PC-3 (cell line): ENCODE results near the gene KCNT1. TPM values are rescaled to one million over a fixed set of nuclear protein-coding genes. Genes with fewer than 3 reads are reported as not detected.

Experiments
- ATAC-seq: fragments of 200-7000 bp; cut with Tn5 transposase; 2 replicates; pipeline ENCODE4 v1.9.1; 2020; ENCODE audit warnings: mild to moderate bottlenecking, moderate library complexity
- BruUV-seq: library from RNA; stranded (reverse); fragments of 400-500 nt; replicated peaks from 2 replicates; lab custom pipeline; 2021; lab: Mats Ljungman, UMichigan
- CTCF ChIA-PET: fragments of 300-600 bp; sonication (Branson Sonifier 250); formaldehyde crosslinking; loops from one replicate; lab custom pipeline; 2022; ENCODE audit warnings: antibody characterized with exemption; lab: Charles Lee
- POLR2A ChIA-PET: fragments of 300-600 bp; sonication (Branson Sonifier 250); formaldehyde crosslinking; loops from one replicate; lab custom pipeline; 2022; ENCODE audit warnings: antibody characterized with exemption; ENCODE audit not compliant: unreplicated experiment; lab: Charles Lee
- DNase-seq: peaks from one replicate; pipeline ENCODE4 v3.0.0-alpha.2; 2015
- H2AFZ ChIP-seq: fragments of 300-600 bp; sonication (generic); 2 replicates; pipeline ENCODE4 v1.6.0; 2016; ENCODE audit warnings: antibody characterized with exemption, low read length
- H3F3A ChIP-seq: fragments of 300-600 bp; sonication (generic); one replicate; pipeline ENCODE4 v1.6.0; 2017; ENCODE audit warnings: antibody characterized with exemption, low read length, control low read depth, mild to moderate bottlenecking; ENCODE audit not compliant: unreplicated experiment
- H3K27ac ChIP-seq: fragments of 300-600 bp; sonication (generic); 2 replicates; pipeline ENCODE4 v1.5.1; 2016; ENCODE audit warnings: mild to moderate bottlenecking, low read length
- H3K27me3 ChIP-seq: fragments of 300-600 bp; sonication (generic); 2 replicates; pipeline ENCODE4 v1.6.1; 2016; ENCODE audit warnings: low read length, mixed read lengths
- H3K36me3 ChIP-seq: fragments of 300-600 bp; sonication (generic); 2 replicates; pipeline ENCODE4 v1.6.1; 2016; ENCODE audit warnings: low read depth, mixed run types, low read length, mixed read lengths
- H3K4me1 ChIP-seq: fragments of 300-600 bp; sonication (generic); 2 replicates; pipeline ENCODE4 v1.5.1; 2016; ENCODE audit warnings: low read length; ENCODE audit not compliant: insufficient read depth
- H3K4me2 ChIP-seq: fragments of 300-600 bp; sonication (generic); 2 replicates; pipeline ENCODE4 v1.6.0; 2016; ENCODE audit warnings: low read length
- H3K4me3 ChIP-seq: fragments of 300-600 bp; sonication (generic); 2 replicates; pipeline ENCODE4 v1.5.1; 2016; ENCODE audit warnings: mild to moderate bottlenecking, low read length, mixed read lengths
- H3K79me2 ChIP-seq: fragments of 300-600 bp; sonication (generic); 2 replicates; pipeline ENCODE4 v1.6.1; 2017; ENCODE audit warnings: low read length, mixed read lengths
- H3K9ac ChIP-seq: fragments of 300-600 bp; sonication (generic); 2 replicates; pipeline ENCODE4 v1.6.0; 2016; ENCODE audit warnings: mild to moderate bottlenecking, low read length
- H3K9me2 ChIP-seq: fragments of 300-600 bp; sonication (generic); replicated peaks from 2 replicates; pipeline ENCODE4 v1.6.1; 2016; ENCODE audit warnings: mixed run types, low read length, mixed read lengths
- H3K9me3 ChIP-seq: fragments of 300-600 bp; sonication (generic); 2 replicates; pipeline ENCODE4 v1.6.1; 2016; ENCODE audit warnings: low read length, mixed read lengths
- H4K20me1 ChIP-seq: fragments of 300-600 bp; sonication (generic); 2 replicates; pipeline ENCODE4 v1.6.1; 2016; ENCODE audit warnings: low read length, mixed read lengths
- EZH2 ChIP-seq: fragments of 300-600 bp; sonication (generic); IDR thresholded peaks from one replicate; pipeline ENCODE4 v1.6.1; 2017; ENCODE audit warnings: antibody characterized with exemption, mild to moderate bottlenecking, low read length; ENCODE audit not compliant: unreplicated experiment
- EZH2phosphoT487 ChIP-seq: fragments of 300-600 bp; sonication (generic); IDR thresholded peaks from 2 replicates; pipeline ENCODE4 v1.6.1; 2018; ENCODE audit warnings: mild to moderate bottlenecking, antibody characterized with exemption, low read length, borderline replicate concordance
- intact Hi-C: fragments of 100-400 bp; cut with micrococcal nuclease; formaldehyde crosslinking; loops from 2 replicates; pipeline ENCODE4 v1.9.0; 2023
- total RNA-seq: library from RNA; depleted of rRNA; stranded (reverse); fragments of >200 nt; gene quantifications from 2 replicates; pipeline ENCODE4 v1.2.3, GENCODE V29; 2014
- TF ChIP-seq, protein P1 (sequence below): fragments of 300-600 bp; sonication (generic); conservative IDR thresholded peaks from 2 replicates; pipeline ENCODE4 v1.5.1; 2017; ENCODE audit warnings: antibody characterized with exemption, low read depth, mild to moderate bottlenecking, low read length

The KCNT1 gene
- total RNA-seq, 1 experiment from 2014 or later, result not detected

DNA sequence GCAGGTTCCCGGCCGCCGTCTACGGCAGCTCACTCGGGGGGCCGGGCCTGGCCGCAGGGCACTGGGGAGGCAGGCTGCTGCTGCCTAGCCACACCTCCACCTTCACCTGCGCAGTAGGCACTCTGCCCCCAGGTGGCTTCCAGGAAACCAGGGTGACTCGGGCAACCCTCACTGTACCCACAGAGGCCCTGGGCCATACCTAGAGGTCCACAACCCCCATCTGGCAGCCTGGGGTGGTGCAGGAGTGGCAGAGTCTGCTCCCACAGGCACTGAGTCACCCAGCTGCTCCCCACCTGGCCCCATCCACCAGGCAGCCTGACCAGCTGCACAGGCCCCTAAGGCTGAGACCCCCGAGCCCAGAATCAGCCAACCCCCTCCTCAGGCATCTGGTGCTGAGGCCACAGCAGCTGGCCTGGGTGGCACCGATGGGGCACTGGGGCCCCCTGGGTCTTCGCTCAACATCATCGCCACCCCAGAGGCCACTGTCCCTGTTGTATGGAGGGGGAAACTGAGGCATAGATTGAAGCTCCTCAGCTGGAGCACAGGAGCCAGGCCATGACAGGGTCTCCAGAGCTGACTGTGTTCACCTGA is 70.2 kb downstream of the KCNT1 start:
- no peak overlapping the region for H2AFZ ChIP-seq
- no peak overlapping the region for H3K4me2 ChIP-seq
- no peaks in the 10 kb centered on the region for H3F3A ChIP-seq
- H3K27me3 ChIP-seq, result no peaks in the 10 kb centered on the region
- TF ChIP-seq, protein P1, sequence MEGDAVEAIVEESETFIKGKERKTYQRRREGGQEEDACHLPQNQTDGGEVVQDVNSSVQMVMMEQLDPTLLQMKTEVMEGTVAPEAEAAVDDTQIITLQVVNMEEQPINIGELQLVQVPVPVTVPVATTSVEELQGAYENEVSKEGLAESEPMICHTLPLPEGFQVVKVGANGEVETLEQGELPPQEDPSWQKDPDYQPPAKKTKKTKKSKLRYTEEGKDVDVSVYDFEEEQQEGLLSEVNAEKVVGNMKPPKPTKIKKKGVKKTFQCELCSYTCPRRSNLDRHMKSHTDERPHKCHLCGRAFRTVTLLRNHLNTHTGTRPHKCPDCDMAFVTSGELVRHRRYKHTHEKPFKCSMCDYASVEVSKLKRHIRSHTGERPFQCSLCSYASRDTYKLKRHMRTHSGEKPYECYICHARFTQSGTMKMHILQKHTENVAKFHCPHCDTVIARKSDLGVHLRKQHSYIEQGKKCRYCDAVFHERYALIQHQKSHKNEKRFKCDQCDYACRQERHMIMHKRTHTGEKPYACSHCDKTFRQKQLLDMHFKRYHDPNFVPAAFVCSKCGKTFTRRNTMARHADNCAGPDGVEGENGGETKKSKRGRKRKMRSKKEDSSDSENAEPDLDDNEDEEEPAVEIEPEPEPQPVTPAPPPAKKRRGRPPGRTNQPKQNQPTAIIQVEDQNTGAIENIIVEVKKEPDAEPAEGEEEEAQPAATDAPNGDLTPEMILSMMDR, result no peak
- TF ChIP-seq EZH2 (no peak), EZH2phosphoT487 (no peak)
- no peak overlapping the region for H3K4me3 ChIP-seq
- CTCF ChIA-PET, result no interaction called here
- POLR2A ChIA-PET, result no interaction called here
- no peak overlapping the region for H3K9ac ChIP-seq
- no peak overlapping the region for H3K27ac ChIP-seq
- H3K4me1 ChIP-seq, result no peaks in the 10 kb centered on the region
- H3K36me3 ChIP-seq, result no peaks in the 10 kb centered on the region
- DNase-seq (no peak), ATAC-seq (no peak)
- no peaks in the 10 kb centered on the region for H3K9me3 ChIP-seq
- no peaks in the 10 kb centered on the region for H3K9me2 ChIP-seq
- intact Hi-C loops, result no loop called here
- no TSS peak for BruUV-seq
- no peaks in the 10 kb centered on the region for H4K20me1 ChIP-seq
- no peaks in the 10 kb centered on the region for H3K79me2 ChIP-seq

DNA sequence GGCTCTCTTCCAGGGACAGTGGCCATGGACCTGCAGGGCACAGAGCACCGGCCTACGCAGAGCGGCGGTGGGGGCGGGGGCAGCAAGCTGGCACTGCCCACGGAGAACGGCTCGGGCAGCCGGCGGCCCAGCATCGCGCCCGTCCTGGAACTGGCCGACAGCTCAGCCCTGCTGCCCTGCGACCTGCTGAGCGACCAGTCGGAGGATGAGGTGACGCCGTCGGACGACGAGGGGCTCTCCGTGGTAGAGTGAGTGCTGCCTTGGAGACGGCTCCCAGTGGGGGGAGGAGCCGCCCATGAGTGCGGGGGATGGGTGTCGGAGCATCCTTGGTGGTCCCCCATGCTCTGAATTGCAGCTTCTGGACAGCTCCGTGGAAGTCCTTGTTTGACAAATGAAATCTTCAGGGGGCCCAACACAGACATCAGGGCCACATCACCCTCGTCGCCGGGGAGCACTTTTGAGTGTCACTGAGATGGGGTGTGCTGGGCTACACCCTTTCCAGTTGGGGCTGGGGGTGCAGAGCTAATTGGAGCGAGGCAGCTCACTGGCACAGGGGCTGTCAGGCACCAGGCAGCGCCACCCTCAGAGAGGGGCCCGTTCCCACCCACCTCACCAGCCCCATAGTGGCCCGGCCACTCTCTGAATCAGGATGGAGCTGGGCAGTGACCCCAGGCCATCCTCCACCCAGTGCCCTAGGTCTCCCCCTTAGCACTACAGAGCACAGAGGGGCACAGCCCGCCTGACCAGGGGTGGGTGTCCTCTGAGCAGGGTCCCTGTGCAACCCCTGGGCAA is 70.9 kb downstream of the KCNT1 start:
- Histone ChIP-seq H2AFZ (no peak overlapping the region), H3K27ac (no peak overlapping the region), H3K4me3 (no peak overlapping the region), H3K4me2 (no peak overlapping the region), H3F3A (no peaks in the 10 kb centered on the region), H3K9ac (no peak overlapping the region), H3K4me1 (no peaks in the 10 kb centered on the region), H3K27me3 (no peaks in the 10 kb centered on the region), H4K20me1 (no peaks in the 10 kb centered on the region), H3K9me2 (no peaks in the 10 kb centered on the region), H3K79me2 (no peaks in the 10 kb centered on the region), H3K9me3 (no peaks in the 10 kb centered on the region), H3K36me3 (no peaks in the 10 kb centered on the region)
- no peak for TF ChIP-seq EZH2phosphoT487
- no peak for TF ChIP-seq EZH2
- TF ChIP-seq, protein P1, result no peak
- BruUV-seq, result no TSS peak
- DNase-seq (no peak), ATAC-seq (no peak)
- intact Hi-C loops, result no loop called here
- ChIA-PET CTCF (no interaction called here), POLR2A (no interaction called here)
